LNCaP clone FGC (cell line): ENCODE results near the gene SLC1A2.

ENCODE experiments used
- DNase-seq: peaks from one replicate; pipeline ENCODE4 v3.0.0-alpha.2; 2011; ENCODE audit warnings: low read depth
- H3K4me3 ChIP-seq: 2 replicates; pipeline ENCODE4 v1.5.1; 2011; ENCODE audit warnings: mild to moderate bottlenecking, low read depth, low read length, control low read depth
- CTCF ChIP-seq: IDR thresholded peaks from 2 replicates; pipeline ENCODE4 v1.5.1; 2012; ENCODE audit warnings: mild to moderate bottlenecking; ENCODE audit not compliant: control insufficient read depth, insufficient read depth; ENCODE audit errors: extremely low read depth

The SLC1A2 gene

GRCh38 chr11:35414776-35415175, 4.6 kb downstream of the SLC1A2 start:
- no peak for TF ChIP-seq CTCF
- H3K4me3 ChIP-seq = no peak overlapping the region
- DNase-seq = no peak

GRCh38 chr11:35414311-35414710, 5.0 kb downstream of the SLC1A2 start:
- no peak for TF ChIP-seq CTCF
- no peak overlapping the region for H3K4me3 ChIP-seq
- DNase-seq = no peak

GRCh38 chr11:35413598-35413997, 5.8 kb downstream of the SLC1A2 start:
- no peak overlapping the region for H3K4me3 ChIP-seq
- no peak for DNase-seq
- TF ChIP-seq CTCF = no peak

GRCh38 chr11:35412285-35412684, 7.1 kb downstream of the SLC1A2 start:
- no peak overlapping the region for H3K4me3 ChIP-seq
- no peak for DNase-seq
- TF ChIP-seq CTCF = peak; percentile 50

GRCh38 chr11:35407041-35407440, 12.3 kb downstream of the SLC1A2 start:
- TF ChIP-seq CTCF = no peak
- H3K4me3 ChIP-seq = no peak overlapping the region
- no peak for DNase-seq

- peak; percentile 73 for TF ChIP-seq CTCF
- no peak for DNase-seq
- no peak overlapping the region for H3K4me3 ChIP-seq
These were observed 15.0 kb downstream of the SLC1A2 start for GRCh38 chr11:35404388-35404775.

- H3K4me3 ChIP-seq = no peak overlapping the region
- no peak for TF ChIP-seq CTCF
- no peak for DNase-seq
These were observed 15.5 kb downstream of the SLC1A2 start for GRCh38 chr11:35403765-35404387.
